NCI-H1105 (cell line): ENCODE results near the gene HNRNPA3.
"Not testable (repeated sequence)": the region's sequence is repeated elsewhere in the genome, so short reads cannot be mapped to it uniquely, and the experiment has no call there.

Source experiments
- DNase-seq: peaks from one replicate; lab custom pipeline; 2025; lab: John Stamatoyannopoulos, UW

HNRNPA3 gene

DNA sequence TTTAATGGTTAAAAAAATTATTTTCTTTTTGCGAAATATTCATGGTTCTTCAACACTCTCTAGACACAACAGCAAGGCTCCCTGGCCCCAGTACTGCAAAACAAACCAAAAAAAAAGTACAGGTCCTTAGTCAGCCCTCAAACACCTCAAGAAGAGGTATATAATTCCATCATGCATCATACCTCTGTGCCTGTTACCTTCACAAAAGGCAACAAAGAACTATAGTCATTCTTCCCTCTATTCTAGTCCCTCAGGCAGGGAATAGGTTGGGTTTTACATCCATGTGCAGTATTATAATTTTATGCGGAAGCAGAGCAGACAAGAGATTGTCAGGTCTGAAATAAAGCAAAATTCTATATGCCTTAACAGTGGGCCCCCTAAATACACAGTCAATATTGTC, 43.4 kb downstream of the HNRNPA3 start:
- DNase-seq: no peak

DNA sequence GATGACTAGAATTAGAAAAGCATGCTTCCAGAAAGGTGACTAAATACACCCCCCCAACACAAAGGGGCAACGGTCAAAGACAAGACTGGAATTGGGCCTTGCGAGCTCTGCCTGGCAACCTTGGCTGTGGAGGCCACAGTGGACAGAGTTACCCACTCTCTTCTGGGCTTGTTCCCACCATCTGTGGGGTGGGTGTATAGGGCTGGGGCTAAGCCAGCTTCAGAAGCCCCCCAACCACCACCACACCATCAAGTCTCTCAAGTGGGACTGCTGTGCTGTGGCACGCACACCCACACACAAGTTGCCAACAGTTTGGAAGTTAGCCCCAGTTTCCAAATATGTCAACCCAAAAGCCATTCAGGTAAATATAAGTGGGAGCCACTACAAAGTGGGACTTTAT, 44.1 kb downstream of the HNRNPA3 start:
- no peak for DNase-seq

DNA sequence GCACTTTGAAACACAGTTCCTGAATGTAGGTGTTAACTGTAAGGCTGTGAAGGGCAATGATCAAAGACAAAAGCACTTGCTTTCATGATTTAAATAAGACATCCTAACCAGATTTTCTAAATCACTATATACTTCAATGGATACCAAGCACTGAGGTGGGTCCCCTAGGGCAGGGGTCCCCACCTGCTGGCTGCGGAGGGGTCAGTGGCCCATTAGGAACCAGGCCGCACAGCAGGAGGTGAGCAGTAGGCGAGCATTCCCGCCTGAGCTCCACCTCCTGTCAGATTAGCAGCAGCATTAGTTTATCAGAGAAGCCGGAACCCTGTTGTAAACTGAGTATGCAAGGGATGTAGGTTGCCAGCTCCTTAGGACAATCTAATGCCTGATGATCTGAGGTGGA, 44.9 kb downstream of the HNRNPA3 start:
- no peak for DNase-seq

DNA sequence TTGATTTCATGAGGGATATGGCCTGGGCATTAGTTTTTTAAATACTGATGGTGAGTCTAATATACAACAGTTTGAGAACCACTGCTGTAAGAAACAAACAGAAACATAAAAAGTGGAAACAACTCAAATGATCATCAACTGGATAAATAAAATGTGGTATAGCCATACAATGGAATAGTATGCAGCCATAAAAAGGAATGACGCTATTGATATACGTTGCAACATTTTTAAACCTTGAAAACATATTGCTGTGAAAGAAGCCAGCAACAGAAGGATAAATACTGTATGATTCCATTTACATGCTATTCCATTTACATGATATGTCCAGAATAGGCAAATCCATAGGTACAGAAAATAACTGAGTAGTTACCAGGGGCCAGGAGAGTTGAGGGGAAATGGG, 45.5 kb downstream of the HNRNPA3 start:
- DNase-seq: no peak

DNA sequence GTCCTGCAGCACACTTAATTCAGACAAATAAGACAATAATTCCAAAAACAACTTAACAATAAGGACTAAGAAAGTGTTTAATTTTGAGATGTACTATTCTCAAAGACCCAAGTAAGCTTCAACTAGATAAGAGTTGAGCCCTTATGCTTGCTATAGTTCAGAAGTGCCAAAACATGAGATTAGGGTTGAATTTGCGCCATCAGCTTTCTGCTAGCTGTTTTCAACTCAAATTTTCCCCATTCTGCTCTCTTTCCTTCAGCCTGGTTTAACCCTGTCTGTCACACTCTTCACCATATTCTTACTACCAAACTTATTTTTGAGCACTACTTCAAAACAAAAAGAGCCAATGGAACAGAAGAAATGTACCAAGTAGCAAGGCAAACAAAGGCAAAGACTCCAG, 47.8 kb downstream of the HNRNPA3 start:
- DNase-seq: no peak

DNA sequence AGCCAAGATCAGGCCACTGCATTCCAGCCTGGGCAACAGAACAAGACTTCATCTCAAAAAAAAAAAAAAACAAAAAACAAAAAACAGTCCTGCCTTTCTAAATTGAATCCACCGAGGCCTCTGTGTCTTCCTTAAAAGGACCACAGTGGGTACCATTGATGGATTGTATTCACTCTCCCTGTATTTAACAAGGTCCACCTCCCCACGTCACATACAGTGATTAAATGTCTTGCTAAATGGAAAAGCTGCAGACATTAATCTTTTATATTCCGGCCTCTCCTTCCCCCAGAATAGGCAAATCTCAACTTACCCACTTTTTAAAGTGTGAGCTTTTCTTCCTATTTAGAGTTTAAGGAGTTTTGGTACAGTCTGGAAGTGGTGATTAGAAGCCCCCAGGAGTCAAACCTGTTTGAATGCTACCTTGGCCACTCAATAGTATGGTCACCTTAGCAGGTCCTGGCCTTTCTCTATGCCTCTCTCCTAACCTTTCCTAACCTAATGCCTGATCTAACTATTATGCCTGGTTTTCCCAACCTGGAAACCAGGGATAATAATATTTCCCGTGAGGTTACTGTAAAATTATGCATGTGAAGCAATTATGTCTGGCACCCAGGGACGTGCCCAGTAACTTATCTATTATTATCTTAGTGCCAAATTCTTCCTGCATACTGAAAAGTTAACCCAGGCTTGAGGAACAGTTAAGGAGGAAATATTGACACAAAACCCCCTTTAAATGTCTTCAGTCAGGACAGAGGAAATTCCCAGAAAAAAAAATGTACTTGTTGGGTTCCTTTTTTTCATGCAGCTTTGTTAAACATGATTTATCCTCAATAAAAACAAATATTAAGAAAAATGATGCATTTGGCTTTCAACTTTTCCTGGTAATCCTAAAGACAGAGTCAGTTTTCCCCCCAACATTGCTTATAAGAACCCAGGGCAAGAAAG, 48.8 kb downstream of the HNRNPA3 start:
- DNase-seq: no peak

DNA sequence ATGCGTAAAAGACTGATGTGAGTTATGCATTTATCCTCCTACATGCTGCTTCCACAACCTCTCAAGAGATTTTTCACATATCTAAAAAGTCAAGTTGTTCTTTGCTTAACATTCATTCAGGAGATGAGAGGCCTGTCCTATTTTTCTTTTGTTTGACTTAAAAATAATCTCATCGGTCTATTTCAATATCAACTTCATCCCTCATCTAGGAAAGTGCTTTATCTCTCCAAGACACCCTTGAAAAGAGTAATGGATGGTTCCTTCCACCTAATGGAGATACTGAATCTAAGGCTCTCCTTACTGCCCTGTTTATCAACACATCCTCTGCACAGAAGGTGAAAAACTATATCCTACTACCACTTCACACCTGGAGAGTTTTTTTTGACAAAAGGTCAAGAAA, 49.5 kb downstream of the HNRNPA3 start:
- DNase-seq: no peak

DNA sequence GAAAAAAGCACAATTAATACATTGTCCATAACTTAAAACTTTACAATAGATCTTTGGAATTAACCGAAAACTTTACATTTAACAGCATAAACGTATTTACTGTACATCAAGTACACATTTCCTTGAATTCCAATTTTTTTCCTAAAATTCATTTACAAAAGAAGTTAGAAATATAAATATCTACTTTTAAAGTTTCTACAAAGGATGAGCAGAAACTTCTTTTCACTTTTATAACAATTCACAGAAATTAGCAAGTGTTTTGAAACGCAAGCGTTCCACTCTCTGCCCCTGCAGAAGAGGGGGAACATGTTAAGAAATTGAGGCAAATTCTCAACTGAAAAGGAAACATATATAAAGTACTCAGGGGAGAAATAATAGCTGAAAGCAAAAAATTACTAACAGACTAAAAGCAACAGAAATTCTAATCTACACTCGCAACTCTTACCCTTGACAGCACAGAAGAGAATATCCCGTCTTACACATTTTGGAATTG, 50.4 kb downstream of the HNRNPA3 start:
- DNase-seq: no peak

DNA sequence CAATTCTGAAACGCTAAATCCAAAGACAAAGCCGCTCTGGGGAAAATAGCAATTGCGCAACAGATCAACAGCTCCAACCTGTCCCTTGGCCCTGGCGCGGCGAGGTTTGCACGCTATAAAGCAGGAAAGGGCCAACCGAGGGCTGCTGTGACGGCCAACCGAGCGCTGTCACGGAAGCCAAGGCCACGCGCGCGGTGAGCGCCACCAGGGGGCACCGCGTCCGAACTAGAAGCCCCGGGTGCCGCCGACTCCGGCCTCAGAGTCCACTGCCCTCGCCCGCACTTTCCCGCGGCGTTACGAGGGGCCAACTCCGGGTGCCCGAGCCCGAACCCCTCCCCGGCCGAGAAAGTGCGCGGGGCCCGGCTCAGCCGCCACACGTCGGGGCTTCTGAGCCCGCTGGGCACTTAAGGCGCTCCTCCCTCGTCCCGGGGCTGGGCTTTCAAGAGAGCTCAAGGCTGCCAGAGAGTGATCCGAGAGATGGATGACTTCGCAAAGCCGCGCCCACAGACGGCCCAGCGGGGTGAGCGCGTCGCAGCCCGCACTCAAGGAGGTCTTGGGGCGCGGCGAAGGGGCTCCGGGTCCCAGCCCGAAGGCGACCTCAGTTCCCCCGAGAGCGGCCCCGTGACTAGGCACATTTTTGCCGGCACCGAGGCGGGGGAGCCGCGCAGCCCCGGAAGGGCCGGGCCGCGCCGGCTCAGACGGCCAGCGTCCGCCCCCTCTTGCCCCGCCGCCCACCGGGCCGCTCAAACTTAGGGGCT, 51.0 kb downstream of the HNRNPA3 start:
- peak; percentile 95 for DNase-seq

DNA sequence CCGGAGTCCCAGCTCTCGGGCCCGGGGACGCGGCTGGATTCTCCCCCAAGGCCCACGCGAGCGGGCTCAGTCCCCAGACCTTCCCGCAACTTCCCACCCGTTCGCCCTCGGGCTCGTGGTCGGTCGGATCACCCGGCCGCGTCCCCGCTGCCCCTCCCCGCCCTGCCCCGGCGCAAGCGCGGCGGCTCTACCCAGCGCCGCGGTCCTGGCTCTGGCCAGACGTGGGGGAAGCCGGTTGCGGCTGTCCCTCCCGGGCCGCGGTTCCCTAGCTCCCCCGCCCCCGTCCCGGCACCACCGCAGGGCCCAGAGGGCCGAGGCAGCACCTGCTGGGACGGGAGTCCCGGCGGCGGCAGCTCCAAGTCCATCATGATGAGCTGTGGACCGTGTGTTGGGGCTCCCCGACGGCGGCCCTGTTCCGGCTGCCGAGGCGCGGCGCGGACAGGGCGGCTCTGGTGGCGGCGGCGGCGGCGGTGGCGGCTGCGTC, 51.7 kb downstream of the HNRNPA3 start:
- no peak for DNase-seq

DNA sequence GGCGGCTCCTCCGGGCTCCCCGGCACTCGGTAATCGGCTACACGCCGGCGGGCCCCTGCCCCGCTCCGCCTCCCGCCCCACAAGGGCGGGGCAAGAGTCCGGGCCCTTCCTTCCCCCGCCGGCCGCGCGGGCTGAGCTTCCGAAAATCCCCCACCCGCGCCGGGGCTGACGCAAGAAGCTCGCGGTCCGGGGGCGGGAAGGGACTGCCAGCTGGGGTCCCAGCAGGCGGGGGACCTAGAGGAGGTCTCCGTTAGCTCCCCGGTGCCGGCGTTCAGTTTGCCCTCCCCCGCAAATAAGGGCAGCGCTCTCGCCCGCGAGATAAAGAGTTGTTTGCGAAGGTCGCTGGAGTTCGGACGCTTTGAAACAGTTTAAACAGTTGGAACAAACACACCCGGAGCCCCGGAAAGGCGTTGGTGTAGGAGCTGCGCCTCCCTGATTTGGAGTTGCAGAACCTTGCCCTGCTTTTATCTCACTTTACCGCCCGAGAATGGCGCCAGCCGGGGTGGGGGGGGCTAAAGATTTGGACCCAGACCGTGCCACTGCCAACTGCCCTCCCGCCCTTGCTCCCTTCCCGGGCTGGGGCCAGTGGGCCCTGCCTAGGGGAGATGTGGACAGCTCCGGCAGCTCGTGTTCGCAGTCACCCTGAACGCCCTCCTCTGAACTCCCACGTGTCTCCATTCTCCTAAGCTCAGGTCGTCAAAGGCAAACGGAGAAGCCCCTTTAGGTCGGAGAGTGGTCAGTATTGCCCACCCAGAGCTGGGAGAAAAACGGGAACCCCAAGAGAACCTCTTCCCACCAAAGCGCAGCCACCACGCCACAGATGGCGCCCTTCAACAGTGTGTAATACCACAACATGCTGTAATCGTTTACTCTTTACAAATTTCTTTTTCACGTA, 52.3 kb downstream of the HNRNPA3 start, which contains the start of gene NFE2L2:
Gene NFE2L2 (minus strand): TSS at position 35 of the 895 bp plus-strand sequence. CDS start 151 bp downstream, outside the sequence.
- peak; percentile 74 for DNase-seq

GRCh38 chr2:177265824-177266817, 53.5 kb downstream of the HNRNPA3 start:
- DNase-seq: no peak

GRCh38 chr2:177266955-177267354, 54.4 kb downstream of the HNRNPA3 start:
- not testable (repeated sequence) for DNase-seq

GRCh38 chr2:177268187-177268871, 55.7 kb downstream of the HNRNPA3 start:
- no peak for DNase-seq

DNA sequence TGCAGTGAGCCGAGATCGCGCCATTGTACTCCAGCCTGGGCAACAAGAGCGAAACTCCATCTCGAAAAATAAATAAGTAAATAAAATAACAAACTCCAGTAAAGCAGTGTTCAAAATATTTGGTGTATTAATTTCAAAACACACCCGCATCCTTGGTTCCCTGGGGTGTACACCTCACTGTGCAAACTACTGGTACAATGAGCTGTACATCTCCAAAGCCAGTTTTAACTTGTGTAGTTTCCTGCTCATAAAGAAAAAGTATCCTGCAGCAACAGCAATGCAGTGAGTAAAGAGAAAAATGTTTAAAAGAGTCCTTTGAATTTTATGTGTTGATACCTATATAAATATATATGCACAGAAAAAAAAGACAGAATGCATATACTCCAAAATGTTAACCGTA, 56.3 kb downstream of the HNRNPA3 start:
- no peak for DNase-seq

GRCh38 chr2:177270531-177270930, 57.9 kb downstream of the HNRNPA3 start:
- DNase-seq: no peak

DNA sequence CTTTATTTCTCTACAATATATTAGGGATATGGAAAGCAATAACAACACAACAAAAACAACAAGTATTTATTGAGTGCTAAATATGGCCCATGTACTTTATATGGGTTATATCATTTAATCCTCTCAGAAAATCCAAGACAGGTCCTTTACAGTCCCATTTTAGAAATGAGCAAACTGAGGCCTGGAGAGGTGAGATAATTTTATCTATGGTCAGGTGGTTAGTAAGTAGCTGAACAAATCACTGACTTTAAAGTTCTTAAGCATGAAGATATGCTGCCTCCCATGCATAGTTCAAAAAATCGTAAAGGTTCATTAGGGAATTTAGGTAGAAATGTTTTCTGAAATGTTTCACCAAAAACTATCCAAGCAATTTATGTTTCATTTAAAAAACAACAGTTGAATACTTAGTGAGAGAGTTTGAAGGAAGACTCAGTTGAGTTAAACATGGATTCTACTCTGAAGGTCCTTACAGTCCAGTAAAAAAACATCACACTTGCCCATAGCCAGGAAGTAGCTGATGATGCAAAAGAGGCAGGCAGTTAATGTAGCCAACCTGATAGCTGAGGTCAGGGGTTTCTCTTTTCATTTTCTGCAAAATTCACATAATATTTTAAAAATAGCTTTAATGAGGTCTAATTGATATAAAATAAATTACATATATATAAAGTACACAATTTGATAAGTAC, 59.5 kb downstream of the HNRNPA3 start:
- no peak for DNase-seq

DNA sequence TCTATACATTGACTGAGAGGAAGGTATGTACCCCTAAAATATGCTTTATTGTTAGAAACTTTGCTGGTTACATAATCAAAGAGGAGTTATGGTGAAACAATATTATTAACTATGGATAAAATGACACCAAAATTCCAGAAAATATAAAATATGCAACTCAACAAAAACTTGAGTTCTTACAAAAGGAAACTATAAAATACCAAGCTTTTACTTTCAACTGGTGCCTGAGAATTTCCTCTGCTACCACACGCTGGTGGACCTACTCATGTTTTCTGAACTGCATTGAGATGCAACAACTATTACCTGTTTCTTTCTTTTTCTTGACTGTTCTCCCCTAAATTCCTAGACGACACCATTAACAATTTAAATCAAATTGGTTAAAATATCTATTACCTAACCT, 60.2 kb downstream of the HNRNPA3 start:
- no peak for DNase-seq

- no peak for DNase-seq
These were observed 60.8 kb downstream of the HNRNPA3 start for GRCh38 chr2:177273408-177273807.
